HEK293 (cell line): ENCODE results near the gene COPA.

Experiments
- CTCF ChIA-PET: fragments of 350-600 bp; formaldehyde crosslinking; extraction: SDS; loops from one replicate; lab custom pipeline; 2021; ENCODE audit warnings: antibody characterized with exemption; lab: Yijun Ruan, JAX
- POLR2A ChIA-PET: fragments of 300-600 bp; formaldehyde crosslinking; extraction: SDS; loops from one replicate; lab custom pipeline; 2020; ENCODE audit warnings: antibody characterized with exemption, inconsistent platforms; lab: Yijun Ruan, JAX
- H3K27ac ChIP-seq: fragments of 200-500 bp; sonication (Bioruptor generic); 2 replicates; pipeline ENCODE4 v1.5.1; 2014; ENCODE audit warnings: low read depth, low read length, control low read depth, inconsistent platforms; ENCODE audit errors: extremely low read depth
- H3K36me3 ChIP-seq, 2 experiments: fragments of 200-500 bp in 1 of 2; sonication (Bioruptor generic) in 1 of 2; 1 replicate in 1 of 2; 2 replicates in 1 of 2; pipeline ENCODE4 v1.5.1; 2014 to 2017; ENCODE audit warnings: inconsistent platforms in 2 of 2, low read length in 2 of 2; ENCODE audit not compliant: control insufficient read depth in 2 of 2, insufficient read depth in 1 of 2
- H3K4me1 ChIP-seq: fragments of 200-500 bp; sonication (Bioruptor generic); 2 replicates; pipeline ENCODE4 v1.5.1; 2014; ENCODE audit warnings: mild to moderate bottlenecking, low read length, inconsistent platforms; ENCODE audit not compliant: control insufficient read depth, insufficient read depth
- H3K4me3 ChIP-seq: 2 replicates; pipeline ENCODE4 v1.5.1; 2011; ENCODE audit warnings: low read depth, mild to moderate bottlenecking, control low read depth, low read length, moderate library complexity
- H3K9me3 ChIP-seq: fragments of 200-500 bp; sonication (Bioruptor generic); 2 replicates; pipeline ENCODE4 v1.5.1; 2014; ENCODE audit warnings: low read depth, low read length, inconsistent platforms; ENCODE audit not compliant: control insufficient read depth, insufficient read depth
- GFI1B ChIP-seq: fragments of 450-650 bp; formaldehyde crosslinking; IDR thresholded peaks from 2 replicates; pipeline ENCODE4 v1.5.1; 2016; ENCODE audit warnings: missing biosample characterization, missing genetic modification characterization
- SP3 ChIP-seq: fragments of 450-650 bp; formaldehyde crosslinking; IDR thresholded peaks from 2 replicates; pipeline ENCODE4 v1.5.1; 2016; ENCODE audit warnings: missing biosample characterization, missing genetic modification characterization
- YY1 ChIP-seq: fragments of 450-650 bp; formaldehyde crosslinking; IDR thresholded peaks from 2 replicates; pipeline ENCODE4 v1.5.1; 2018; ENCODE audit warnings: missing biosample characterization, missing genetic modification characterization
- ZBTB7A ChIP-seq: fragments of 450-650 bp; formaldehyde crosslinking; IDR thresholded peaks from 2 replicates; pipeline ENCODE4 v1.5.1; 2016; ENCODE audit warnings: low read depth, missing biosample characterization, missing genetic modification characterization
- ZBTB8A ChIP-seq: fragments of 450-650 bp; formaldehyde crosslinking; IDR thresholded peaks from 2 replicates; pipeline ENCODE4 v1.5.1; 2016; ENCODE audit warnings: missing biosample characterization, missing genetic modification characterization
- ZFP3 ChIP-seq: fragments of 450-650 bp; formaldehyde crosslinking; IDR thresholded peaks from 2 replicates; pipeline ENCODE4 v1.5.1; 2016; ENCODE audit warnings: low read depth, missing biosample characterization, missing genetic modification characterization
- ZNF155 ChIP-seq: fragments of 450-650 bp; formaldehyde crosslinking; IDR thresholded peaks from 2 replicates; pipeline ENCODE4 v1.5.1; 2016; ENCODE audit warnings: missing biosample characterization, missing genetic modification characterization
- ZNF175 ChIP-seq: fragments of 450-650 bp; formaldehyde crosslinking; IDR thresholded peaks from 2 replicates; pipeline ENCODE4 v1.5.1; 2016; ENCODE audit warnings: missing biosample characterization, missing genetic modification characterization
- ZNF2 ChIP-seq: fragments of 450-650 bp; formaldehyde crosslinking; IDR thresholded peaks from 2 replicates; pipeline ENCODE4 v1.5.1; 2016; ENCODE audit warnings: missing biosample characterization, missing genetic modification characterization
- ZNF214 ChIP-seq: fragments of 450-650 bp; formaldehyde crosslinking; IDR thresholded peaks from 2 replicates; pipeline ENCODE4 v1.5.1; 2017; ENCODE audit warnings: missing biosample characterization, mild to moderate bottlenecking, missing genetic modification characterization, borderline replicate concordance
- ZNF426 ChIP-seq: fragments of 450-650 bp; formaldehyde crosslinking; IDR thresholded peaks from 2 replicates; pipeline ENCODE4 v1.5.1; 2017; ENCODE audit warnings: missing biosample characterization, missing genetic modification characterization, mild to moderate bottlenecking, inconsistent platforms, moderate library complexity
- ZNF510 ChIP-seq: fragments of 450-650 bp; formaldehyde crosslinking; IDR thresholded peaks from 2 replicates; pipeline ENCODE4 v1.5.1; 2018; ENCODE audit warnings: mild to moderate bottlenecking, missing genetic modification characterization, missing biosample characterization; ENCODE audit not compliant: insufficient replicate concordance
- ZNF571 ChIP-seq: fragments of 450-650 bp; formaldehyde crosslinking; IDR thresholded peaks from 2 replicates; pipeline ENCODE4 v1.5.0; 2017; ENCODE audit warnings: missing biosample characterization, missing genetic modification characterization
- ZNF664 ChIP-seq: fragments of 450-650 bp; formaldehyde crosslinking; IDR thresholded peaks from 2 replicates; pipeline ENCODE4 v1.5.1; 2016; ENCODE audit warnings: missing biosample characterization, missing genetic modification characterization
- ZNF677 ChIP-seq: fragments of 450-650 bp; IDR thresholded peaks from 2 replicates; pipeline ENCODE4 v1.5.0; 2018; ENCODE audit warnings: missing biosample characterization, mild to moderate bottlenecking, missing genetic modification characterization, moderate library complexity
- TF ChIP-seq, protein P1 (sequence below): fragments of 450-650 bp; IDR thresholded peaks from 2 replicates; pipeline ENCODE4 v1.5.1; 2018; ENCODE audit warnings: missing biosample characterization, missing genetic modification characterization
- TF ChIP-seq, protein P2 (sequence below): fragments of 450-650 bp; formaldehyde crosslinking; IDR thresholded peaks from 2 replicates; pipeline ENCODE4 v1.5.1; 2016; ENCODE audit warnings: missing biosample characterization, missing genetic modification characterization
- TF ChIP-seq, protein P3 (sequence below): fragments of 450-650 bp; formaldehyde crosslinking; IDR thresholded peaks from 2 replicates; pipeline ENCODE4 v1.5.1; 2016; ENCODE audit warnings: missing biosample characterization, missing genetic modification characterization
- TF ChIP-seq, protein P4 (sequence below): fragments of 450-650 bp; formaldehyde crosslinking; IDR thresholded peaks from 2 replicates; pipeline ENCODE4 v1.5.1; 2016; ENCODE audit warnings: missing biosample characterization, missing genetic modification characterization
- TF ChIP-seq, protein P5 (sequence below): fragments of 450-650 bp; formaldehyde crosslinking; IDR thresholded peaks from 2 replicates; pipeline ENCODE4 v1.5.1; 2017; ENCODE audit warnings: missing biosample characterization, missing genetic modification characterization
- TF ChIP-seq, protein P6 (sequence below): fragments of 450-650 bp; formaldehyde crosslinking; IDR thresholded peaks from 2 replicates; pipeline ENCODE4 v1.5.1; 2016; ENCODE audit warnings: missing biosample characterization, missing genetic modification characterization
- TF ChIP-seq, protein P7 (sequence below): fragments of 450-650 bp; formaldehyde crosslinking; conservative IDR thresholded peaks from 2 replicates; pipeline ENCODE4 v1.5.1; 2016; ENCODE audit warnings: low read depth, missing biosample characterization, missing genetic modification characterization
- TF ChIP-seq, protein P8 (sequence below): fragments of 450-650 bp; formaldehyde crosslinking; IDR thresholded peaks from 2 replicates; pipeline ENCODE4 v1.5.1; 2016; ENCODE audit warnings: missing biosample characterization, missing genetic modification characterization

The COPA gene

DNA sequence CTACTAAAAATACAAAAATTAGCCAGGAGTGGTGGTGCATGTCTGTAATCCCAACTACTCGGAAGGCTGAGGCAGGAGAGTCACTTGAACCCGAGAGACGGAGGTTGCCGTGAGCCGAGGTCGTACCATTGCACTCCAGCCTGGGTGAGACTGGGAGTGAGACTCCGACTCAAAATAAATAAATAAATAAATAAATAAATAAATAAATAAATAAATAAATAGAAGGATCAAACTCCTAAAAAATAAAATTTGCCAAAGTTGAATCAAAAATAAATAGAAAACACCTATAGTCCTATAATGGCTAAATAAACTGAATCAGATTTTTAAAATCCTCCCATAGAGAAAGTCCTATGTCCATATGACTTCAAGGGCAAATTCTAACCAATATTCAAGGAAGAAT, 42.9 kb downstream of the COPA start:
- POLR2A ChIA-PET: no interaction called here
- no peak overlapping the region for H3K27ac ChIP-seq
- no peaks in the 10 kb centered on the region for H3K4me1 ChIP-seq
- H3K4me3 ChIP-seq: no peak overlapping the region
- H3K9me3 ChIP-seq: no peaks in the 10 kb centered on the region
- H3K36me3 ChIP-seq: peaks cover 82 to 88% of the 10 kb centered on the region in 2 experiments
- CTCF ChIA-PET: interaction anchor here (3.3 kb wide), 1 partner anchor 8 kb away, joined by 35 read pairs; no protein-coding TSS in a partner anchor
- TF ChIP-seq, protein P1, sequence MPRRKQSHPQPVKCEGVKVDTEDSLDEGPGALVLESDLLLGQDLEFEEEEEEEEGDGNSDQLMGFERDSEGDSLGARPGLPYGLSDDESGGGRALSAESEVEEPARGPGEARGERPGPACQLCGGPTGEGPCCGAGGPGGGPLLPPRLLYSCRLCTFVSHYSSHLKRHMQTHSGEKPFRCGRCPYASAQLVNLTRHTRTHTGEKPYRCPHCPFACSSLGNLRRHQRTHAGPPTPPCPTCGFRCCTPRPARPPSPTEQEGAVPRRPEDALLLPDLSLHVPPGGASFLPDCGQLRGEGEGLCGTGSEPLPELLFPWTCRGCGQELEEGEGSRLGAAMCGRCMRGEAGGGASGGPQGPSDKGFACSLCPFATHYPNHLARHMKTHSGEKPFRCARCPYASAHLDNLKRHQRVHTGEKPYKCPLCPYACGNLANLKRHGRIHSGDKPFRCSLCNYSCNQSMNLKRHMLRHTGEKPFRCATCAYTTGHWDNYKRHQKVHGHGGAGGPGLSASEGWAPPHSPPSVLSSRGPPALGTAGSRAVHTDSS (tag by site-specific recombination): no peak
- TF ChIP-seq ZNF426 (tag by site-specific recombination) (peak; percentile 98), ZNF2 (no peak), ZNF510 (tag by site-specific recombination) (peak; percentile 94), ZNF155 (tag by site-specific recombination) (no peak), GFI1B (tag by site-specific recombination) (peak; percentile 42; the same call in 1 of the 2 replicates), ZNF175 (no peak), ZFP3 (tag by site-specific recombination) (no peak), ZNF677 (no peak), ZNF571 (tag by site-specific recombination) (no peak), ZBTB7A (tag by site-specific recombination) (no peak), YY1 (tag by site-specific recombination) (no peak), ZNF664 (tag by site-specific recombination) (peak; percentile 82; the same call in 1 of the 2 replicates), ZBTB8A (peak; percentile 86), ZNF214 (no peak; the same call in 1 of the 2 replicates), SP3 (peak; percentile 24; the same call in 1 of the 2 replicates)
- TF ChIP-seq, protein P2, sequence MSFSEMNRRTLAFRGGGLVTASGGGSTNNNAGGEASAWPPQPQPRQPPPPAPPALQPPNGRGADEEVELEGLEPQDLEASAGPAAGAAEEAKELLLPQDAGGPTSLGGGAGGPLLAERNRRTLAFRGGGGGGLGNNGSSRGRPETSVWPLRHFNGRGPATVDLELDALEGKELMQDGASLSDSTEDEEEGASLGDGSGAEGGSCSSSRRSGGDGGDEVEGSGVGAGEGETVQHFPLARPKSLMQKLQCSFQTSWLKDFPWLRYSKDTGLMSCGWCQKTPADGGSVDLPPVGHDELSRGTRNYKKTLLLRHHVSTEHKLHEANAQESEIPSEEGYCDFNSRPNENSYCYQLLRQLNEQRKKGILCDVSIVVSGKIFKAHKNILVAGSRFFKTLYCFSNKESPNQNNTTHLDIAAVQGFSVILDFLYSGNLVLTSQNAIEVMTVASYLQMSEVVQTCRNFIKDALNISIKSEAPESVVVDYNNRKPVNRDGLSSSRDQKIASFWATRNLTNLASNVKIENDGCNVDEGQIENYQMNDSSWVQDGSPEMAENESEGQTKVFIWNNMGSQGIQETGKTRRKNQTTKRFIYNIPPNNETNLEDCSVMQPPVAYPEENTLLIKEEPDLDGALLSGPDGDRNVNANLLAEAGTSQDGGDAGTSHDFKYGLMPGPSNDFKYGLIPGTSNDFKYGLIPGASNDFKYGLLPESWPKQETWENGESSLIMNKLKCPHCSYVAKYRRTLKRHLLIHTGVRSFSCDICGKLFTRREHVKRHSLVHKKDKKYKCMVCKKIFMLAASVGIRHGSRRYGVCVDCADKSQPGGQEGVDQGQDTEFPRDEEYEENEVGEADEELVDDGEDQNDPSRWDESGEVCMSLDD (tag by site-specific recombination): no peak
- TF ChIP-seq, protein P3, sequence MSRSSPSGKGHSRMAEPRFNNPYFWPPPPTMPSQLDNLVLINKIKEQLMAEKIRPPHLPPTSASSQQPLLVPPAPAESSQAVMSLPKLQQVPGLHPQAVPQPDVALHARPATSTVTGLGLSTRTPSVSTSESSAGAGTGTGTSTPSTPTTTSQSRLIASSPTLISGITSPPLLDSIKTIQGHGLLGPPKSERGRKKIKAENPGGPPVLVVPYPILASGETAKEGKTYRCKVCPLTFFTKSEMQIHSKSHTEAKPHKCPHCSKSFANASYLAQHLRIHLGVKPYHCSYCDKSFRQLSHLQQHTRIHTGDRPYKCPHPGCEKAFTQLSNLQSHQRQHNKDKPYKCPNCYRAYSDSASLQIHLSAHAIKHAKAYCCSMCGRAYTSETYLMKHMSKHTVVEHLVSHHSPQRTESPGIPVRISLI (tag by site-specific recombination): no peak
- TF ChIP-seq, protein P4, sequence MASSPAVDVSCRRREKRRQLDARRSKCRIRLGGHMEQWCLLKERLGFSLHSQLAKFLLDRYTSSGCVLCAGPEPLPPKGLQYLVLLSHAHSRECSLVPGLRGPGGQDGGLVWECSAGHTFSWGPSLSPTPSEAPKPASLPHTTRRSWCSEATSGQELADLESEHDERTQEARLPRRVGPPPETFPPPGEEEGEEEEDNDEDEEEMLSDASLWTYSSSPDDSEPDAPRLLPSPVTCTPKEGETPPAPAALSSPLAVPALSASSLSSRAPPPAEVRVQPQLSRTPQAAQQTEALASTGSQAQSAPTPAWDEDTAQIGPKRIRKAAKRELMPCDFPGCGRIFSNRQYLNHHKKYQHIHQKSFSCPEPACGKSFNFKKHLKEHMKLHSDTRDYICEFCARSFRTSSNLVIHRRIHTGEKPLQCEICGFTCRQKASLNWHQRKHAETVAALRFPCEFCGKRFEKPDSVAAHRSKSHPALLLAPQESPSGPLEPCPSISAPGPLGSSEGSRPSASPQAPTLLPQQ (tag by site-specific recombination): no peak
- TF ChIP-seq, protein P5, sequence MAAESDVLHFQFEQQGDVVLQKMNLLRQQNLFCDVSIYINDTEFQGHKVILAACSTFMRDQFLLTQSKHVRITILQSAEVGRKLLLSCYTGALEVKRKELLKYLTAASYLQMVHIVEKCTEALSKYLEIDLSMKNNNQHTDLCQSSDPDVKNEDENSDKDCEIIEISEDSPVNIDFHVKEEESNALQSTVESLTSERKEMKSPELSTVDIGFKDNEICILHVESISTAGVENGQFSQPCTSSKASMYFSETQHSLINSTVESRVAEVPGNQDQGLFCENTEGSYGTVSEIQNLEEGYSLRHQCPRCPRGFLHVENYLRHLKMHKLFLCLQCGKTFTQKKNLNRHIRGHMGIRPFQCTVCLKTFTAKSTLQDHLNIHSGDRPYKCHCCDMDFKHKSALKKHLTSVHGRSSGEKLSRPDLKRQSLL (tag by site-specific recombination): no peak
- TF ChIP-seq, protein P6, sequence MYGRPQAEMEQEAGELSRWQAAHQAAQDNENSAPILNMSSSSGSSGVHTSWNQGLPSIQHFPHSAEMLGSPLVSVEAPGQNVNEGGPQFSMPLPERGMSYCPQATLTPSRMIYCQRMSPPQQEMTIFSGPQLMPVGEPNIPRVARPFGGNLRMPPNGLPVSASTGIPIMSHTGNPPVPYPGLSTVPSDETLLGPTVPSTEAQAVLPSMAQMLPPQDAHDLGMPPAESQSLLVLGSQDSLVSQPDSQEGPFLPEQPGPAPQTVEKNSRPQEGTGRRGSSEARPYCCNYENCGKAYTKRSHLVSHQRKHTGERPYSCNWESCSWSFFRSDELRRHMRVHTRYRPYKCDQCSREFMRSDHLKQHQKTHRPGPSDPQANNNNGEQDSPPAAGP (tag by site-specific recombination): no peak
- TF ChIP-seq, protein P7, sequence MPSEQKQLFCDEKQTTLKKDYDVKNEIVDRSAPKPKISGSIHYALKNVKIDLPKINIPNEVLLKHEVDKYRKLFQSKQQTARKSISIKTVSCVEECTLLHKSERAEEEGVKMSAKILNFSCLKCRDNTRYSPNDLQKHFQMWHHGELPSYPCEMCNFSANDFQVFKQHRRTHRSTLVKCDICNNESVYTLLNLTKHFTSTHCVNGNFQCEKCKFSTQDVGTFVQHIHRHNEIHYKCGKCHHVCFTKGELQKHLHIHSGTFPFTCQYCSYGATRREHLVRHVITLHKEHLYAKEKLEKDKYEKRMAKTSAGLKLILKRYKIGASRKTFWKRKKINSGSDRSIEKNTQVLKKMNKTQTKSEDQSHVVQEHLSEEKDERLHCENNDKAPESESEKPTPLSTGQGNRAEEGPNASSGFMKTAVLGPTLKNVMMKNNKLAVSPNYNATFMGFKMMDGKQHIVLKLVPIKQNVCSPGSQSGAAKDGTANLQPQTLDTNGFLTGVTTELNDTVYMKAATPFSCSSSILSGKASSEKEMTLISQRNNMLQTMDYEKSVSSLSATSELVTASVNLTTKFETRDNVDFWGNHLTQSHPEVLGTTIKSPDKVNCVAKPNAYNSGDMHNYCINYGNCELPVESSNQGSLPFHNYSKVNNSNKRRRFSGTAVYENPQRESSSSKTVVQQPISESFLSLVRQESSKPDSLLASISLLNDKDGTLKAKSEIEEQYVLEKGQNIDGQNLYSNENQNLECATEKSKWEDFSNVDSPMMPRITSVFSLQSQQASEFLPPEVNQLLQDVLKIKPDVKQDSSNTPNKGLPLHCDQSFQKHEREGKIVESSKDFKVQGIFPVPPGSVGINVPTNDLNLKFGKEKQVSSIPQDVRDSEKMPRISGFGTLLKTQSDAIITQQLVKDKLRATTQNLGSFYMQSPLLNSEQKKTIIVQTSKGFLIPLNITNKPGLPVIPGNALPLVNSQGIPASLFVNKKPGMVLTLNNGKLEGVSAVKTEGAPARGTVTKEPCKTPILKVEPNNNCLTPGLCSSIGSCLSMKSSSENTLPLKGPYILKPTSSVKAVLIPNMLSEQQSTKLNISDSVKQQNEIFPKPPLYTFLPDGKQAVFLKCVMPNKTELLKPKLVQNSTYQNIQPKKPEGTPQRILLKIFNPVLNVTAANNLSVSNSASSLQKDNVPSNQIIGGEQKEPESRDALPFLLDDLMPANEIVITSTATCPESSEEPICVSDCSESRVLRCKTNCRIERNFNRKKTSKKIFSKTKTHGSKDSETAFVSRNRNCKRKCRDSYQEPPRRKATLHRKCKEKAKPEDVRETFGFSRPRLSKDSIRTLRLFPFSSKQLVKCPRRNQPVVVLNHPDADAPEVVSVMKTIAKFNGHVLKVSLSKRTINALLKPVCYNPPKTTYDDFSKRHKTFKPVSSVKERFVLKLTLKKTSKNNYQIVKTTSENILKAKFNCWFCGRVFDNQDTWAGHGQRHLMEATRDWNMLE (tag by site-specific recombination): peak; percentile 98
- TF ChIP-seq, protein P8, sequence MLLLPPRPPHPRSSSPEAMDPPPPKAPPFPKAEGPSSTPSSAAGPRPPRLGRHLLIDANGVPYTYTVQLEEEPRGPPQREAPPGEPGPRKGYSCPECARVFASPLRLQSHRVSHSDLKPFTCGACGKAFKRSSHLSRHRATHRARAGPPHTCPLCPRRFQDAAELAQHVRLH (tag by site-specific recombination): peak; percentile 80; the same call in 1 of the 2 replicates
